Measurements from ENCODE around the gene ZNF574. TPM values are rescaled to one million over a fixed set of nuclear protein-coding genes. Genes with fewer than 3 reads are reported as not detected.

Gene ZNF574
- polyA plus RNA-seq, 1 donor: 12.0 TPM

DNA sequence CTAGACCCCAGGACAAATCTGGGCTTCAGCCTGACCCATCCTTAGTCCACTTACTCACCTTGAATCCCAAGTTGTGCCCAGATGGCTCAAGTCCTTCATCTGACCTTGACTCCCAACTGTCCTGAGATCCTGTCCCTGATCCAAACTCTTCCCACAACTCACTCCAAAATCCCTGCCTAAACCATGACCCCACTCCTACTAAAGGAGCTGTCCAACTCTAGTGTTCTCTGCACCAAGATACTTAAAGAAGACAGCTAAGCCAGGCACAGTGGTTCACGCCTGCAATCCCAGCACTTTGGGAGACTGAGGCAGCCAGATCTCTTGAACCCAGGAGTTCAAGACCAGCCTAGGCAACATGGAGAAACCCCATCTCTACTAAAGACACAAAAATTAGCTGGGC, 47.8 kb downstream of the ZNF574 start:
- DNase-seq: no peak

DNA sequence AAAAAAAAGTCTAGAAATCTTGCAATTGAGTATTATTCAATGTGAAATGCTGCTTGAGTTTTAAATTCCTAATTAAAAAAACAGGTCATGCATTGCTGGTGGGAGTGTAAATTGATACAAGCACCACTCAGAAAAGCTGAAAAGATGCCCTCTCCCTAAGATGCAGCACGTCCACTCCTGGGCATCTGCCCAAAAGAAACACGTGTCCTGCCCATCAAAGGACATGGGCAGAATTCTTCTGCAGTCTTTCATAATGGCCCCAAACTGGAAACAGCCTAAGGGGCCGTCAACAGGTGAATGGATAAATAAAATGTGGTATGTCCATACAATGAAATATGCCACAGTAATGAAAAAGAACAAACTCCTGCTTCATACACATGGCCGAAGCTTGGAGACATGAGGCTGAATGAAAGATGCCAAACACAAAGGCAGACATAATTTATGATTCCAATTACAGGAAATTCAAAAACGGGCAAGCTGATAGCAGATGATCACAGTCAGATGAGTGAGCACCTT, 48.5 kb downstream of the ZNF574 start:
- no peak for DNase-seq

DNA sequence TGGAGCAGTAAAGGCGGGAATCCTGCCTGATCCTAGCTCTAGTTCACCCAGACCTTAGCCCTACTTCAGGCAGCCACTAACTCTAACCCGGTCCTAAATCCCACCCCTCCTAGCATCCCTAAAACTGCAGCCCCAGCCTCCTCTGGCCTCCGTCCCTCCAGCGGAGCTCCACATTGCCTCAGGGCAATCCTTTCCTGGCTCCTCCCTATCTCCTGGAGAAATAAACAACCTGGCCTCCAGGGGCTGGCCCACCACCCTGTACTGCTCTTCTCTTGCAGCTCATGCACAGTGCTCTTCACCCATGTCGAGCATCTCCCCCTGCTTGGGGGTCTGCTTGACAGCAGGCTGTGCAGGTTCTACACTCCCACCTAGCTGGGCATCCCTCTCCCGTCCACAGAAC, 49.6 kb downstream of the ZNF574 start:
- no peak for DNase-seq

DNA sequence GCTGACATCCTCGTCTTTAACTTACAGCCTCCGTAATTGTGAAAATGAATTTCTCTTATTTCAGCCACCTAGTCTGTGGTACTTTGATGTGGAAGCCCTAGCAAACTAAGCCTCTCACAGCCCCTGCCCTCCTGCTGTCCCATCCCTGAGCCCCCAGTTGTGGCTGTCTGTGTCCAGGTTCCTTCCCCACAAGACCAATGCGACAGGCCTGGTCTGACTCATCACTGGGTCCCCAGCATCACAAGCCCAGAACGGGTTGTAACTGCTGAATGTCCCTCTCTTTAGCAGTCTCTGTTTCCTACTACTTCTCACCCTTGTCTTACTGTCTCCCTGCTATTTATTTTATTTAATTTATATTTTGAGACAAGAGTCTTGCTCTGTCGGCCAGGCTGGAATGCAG, 50.6 kb downstream of the ZNF574 start:
- no peak for DNase-seq

DNA sequence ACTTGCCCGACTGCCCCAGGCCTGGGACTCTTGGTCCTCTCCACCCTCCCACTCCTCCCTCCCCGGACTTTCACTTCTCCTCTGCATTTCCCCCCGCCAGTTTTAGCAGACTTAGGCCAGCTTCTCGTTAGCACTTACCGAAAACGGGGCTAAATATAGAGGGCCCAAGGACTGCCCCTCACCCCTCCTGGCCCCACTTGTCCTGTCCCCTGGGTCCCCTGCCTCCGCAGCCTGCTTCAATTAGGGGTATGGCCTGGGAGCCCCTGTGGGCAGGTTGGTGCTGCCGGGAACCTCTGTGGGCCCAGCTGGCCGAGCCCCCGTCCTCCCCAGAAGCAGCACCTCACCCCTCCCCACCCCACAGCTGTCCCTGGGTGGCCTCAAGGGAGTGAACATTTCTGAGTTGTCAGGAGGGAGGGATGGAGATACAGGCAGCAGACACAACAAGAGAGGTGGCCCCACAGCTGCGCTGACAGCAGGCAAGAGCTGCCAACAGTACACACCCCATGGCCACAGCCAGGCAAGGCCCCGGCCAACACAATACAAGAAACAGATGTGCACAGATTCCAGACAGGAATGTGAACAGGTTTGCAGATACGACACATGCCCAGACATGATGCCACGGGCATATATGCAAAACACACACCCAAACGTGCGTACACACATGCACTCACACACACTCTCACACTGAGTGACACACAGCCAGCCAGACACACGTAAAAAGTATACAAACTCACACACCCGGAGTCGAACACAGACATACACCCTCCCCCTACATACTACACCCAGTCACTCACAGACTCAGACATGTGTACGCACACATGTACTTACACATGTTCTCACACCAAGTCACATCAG, 53.7 kb downstream of the ZNF574 start:
- DNase-seq: no peak

DNA sequence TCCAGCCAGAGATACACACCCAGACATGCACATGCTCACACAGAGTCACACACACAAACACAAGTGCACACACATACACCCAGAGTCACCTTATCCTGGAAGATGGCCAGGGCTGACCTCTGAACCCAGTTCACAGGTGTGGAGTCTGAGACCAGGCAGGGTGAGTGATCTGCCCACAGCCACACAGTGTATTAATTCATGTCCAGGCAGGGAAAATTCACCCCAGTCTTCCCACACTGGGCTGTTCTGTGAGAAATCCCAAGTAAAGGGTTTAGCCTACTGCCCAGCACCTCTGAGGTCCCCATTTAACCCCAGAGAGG, 54.2 kb downstream of the ZNF574 start:
- no peak for DNase-seq

Other genes with a start within 250 kb of the ZNF574 start
- not detected for gene LYPD4, start 231.5 kb upstream of the ZNF574 start, polyA plus RNA-seq (ENCODE audit: insufficient read length)
- not detected for gene DMRTC2, start 231.1 kb upstream of the ZNF574 start, polyA plus RNA-seq (ENCODE audit: insufficient read length)
- gene RPS19, start 215.9 kb upstream of the ZNF574 start, polyA plus RNA-seq (ENCODE audit: insufficient read length): 1,139 TPM
- gene CD79A, start 198.9 kb upstream of the ZNF574 start, polyA plus RNA-seq (ENCODE audit: insufficient read length): 0.40 TPM
- 45.2 TPM for gene ARHGEF1, start 193.0 kb upstream of the ZNF574 start, polyA plus RNA-seq (ENCODE audit: insufficient read length)
- gene ERFL, start 147.7 kb upstream of the ZNF574 start, polyA plus RNA-seq (ENCODE audit: insufficient read length): 0.15 TPM
- 45.4 TPM for gene RABAC1, start 116.8 kb upstream of the ZNF574 start, polyA plus RNA-seq (ENCODE audit: insufficient read length)
- gene ATP1A3, start 81.9 kb upstream of the ZNF574 start, polyA plus RNA-seq (ENCODE audit: insufficient read length): 0.65 TPM
- gene GRIK5, start 6.0 kb upstream of the ZNF574 start, polyA plus RNA-seq (ENCODE audit: insufficient read length): 26.3 TPM
- gene POU2F2, start 56.3 kb downstream of the ZNF574 start, polyA plus RNA-seq (ENCODE audit: insufficient read length): 0.70 TPM
- gene DEDD2, start 141.5 kb downstream of the ZNF574 start, polyA plus RNA-seq (ENCODE audit: insufficient read length): 20.2 TPM
- gene ZNF526, start 144.1 kb downstream of the ZNF574 start, polyA plus RNA-seq (ENCODE audit: insufficient read length): 7.9 TPM
- 71.9 TPM for gene GSK3A, start 166.4 kb downstream of the ZNF574 start, polyA plus RNA-seq (ENCODE audit: insufficient read length)
- gene ERF, start 179.0 kb downstream of the ZNF574 start, polyA plus RNA-seq (ENCODE audit: insufficient read length): 64.5 TPM
- gene CIC, start 193.1 kb downstream of the ZNF574 start, polyA plus RNA-seq (ENCODE audit: insufficient read length): 46.0 TPM
- gene PRR19, start 226.0 kb downstream of the ZNF574 start, polyA plus RNA-seq (ENCODE audit: insufficient read length): 1.5 TPM
- gene PAFAH1B3, start 226.5 kb downstream of the ZNF574 start, polyA plus RNA-seq (ENCODE audit: insufficient read length): 74.8 TPM
- gene TMEM145, start 237.1 kb downstream of the ZNF574 start, polyA plus RNA-seq (ENCODE audit: insufficient read length): 1.3 TPM
- gene MEGF8, start 249.5 kb downstream of the ZNF574 start, polyA plus RNA-seq (ENCODE audit: insufficient read length): 38.6 TPM

All from left kidney (tissue), 2 donors.